ENCODE results near the gene GNB2.
"Not testable (repeated sequence)": the region's sequence is repeated elsewhere in the genome, so short reads cannot be mapped to it uniquely, and the experiment has no call there.

The GNB2 gene

DNA sequence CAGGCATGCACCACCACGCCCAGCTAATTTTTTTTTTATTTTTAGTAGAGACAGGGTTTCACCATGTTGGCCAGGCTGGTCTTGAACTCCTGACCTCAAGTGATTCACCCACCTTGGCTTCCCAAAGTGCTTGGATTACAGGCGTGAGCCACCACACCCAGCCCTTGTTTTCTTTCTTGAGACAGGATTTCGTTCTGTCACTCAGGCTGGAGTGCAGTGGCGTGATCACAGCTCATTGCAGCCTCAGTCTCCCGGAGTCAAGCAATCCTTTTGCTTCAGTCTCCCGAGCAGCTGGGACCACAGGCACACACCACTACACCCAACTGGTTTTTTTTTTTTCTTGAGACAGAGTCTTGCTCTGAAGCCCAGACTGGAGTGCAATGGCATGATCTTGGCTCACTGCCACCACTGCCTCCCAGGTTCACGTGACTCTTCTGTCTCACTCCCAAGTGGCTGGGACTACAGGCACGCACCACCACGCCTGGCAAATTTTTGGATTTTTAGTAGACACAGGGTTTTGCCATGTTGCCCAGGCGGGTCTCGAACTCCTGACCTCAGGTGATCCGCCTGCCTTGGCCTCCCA lies 11.3 kb upstream of the GNB2 start:
- DNase-seq (ENCODE audit: low read depth in 2 of 2), result not testable (repeated sequence)

DNA sequence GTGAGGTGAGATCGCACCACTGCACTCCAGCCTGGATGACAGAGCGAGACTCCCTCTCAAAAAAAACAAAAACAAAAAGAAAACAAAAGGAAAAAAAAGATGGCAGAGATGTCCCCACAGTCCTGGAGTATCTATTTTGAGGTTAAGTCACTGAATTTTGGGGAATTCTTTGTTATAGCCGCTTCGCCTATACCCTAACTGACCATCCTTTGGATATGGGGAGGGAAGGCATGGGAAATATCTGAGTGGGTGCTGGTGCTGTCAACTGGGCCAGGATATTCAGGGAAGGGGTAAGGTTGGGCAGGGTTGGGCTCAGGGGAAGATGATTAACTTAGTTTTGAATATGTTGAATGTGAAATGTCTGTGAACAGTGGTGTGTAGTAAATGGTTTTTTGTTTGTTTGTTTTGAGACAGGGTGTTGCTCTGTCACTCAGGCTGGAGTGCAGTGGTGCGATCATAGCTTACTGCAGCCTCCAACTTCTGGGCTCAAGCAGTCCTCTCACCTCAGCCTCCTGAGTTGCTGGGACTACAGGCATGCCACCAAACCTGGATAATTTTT lies 8.3 kb upstream of the GNB2 start:
- no peak for DNase-seq (ENCODE audit: low read depth in 2 of 2)

DNA sequence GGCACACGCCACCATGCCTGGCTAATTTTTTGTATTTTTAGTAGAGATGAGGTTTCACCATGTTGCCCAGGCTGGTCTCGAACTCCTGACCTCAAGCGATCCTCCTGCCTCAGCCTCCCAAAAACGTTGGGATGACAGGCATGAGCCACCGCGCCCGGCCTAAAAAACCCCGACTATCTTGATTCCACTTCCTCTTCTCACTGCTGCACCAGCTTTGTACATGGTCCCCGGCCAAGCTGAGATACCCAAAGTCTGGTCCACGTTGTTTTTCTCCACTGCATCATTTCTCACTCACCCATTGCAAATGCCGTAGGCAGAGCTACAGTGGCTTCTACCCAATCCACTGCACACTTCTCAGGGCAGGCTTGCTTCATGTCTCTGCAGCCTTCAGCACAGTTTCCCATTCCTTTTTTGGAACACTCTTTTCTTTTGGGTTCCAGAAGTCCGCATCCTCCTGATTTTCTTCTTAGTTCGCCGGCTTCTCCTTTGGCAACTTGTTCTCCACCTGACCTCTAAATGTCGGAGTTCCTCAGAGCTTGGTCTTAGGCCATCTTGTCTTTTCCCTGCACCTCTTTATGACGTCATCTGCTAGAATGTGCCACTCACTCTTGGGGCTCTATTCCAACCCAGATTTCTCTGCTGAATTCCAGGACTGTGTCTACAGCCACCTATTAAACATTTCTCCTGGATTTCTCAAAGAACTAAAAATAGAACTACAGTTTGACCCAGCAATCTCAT lies 6.0 kb upstream of the GNB2 start:
- DNase-seq (ENCODE audit: low read depth in 2 of 2), result no peak

DNA sequence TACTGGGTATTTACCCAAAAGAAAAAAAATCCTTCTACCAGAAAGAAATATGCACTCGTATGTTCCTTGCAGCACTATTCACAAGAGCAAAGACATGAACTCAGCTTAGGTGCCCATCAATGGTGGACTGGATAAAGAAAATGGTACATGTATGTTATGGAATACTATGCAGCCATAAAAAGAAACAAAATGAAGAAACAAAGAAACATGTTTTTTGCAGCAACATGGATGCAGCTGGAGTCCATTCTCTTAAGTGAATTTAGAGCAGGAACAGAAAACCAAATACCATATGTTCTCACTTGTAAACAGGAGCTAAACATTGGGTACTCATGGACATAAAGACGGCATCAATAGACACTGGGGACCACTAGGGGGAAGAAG lies 5.5 kb upstream of the GNB2 start:
- DNase-seq (ENCODE audit: low read depth in 2 of 2), result no peak

- DNase-seq (ENCODE audit: low read depth in 2 of 2), result not testable (repeated sequence)
These were observed 4.4 kb upstream of the GNB2 start for GRCh38 chr7:100669106-100669505.

GRCh38 chr7:100670074-100670473 lies 3.5 kb upstream of the GNB2 start:
- DNase-seq (ENCODE audit: low read depth in 2 of 2), result no peak

- DNase-seq (ENCODE audit: low read depth in 2 of 2), result no peak
These were observed 1.9 kb upstream of the GNB2 start for GRCh38 chr7:100671353-100672327.

- peak in 1 of 2 donors; percentile 47 for DNase-seq (ENCODE audit: low read depth in 2 of 2)
These were observed 436 bp downstream of the GNB2 start for GRCh38 chr7:100673942-100674410.

GRCh38 chr7:100674411-100675104 lies 1.0 kb downstream of the GNB2 start:
- no peak for DNase-seq (ENCODE audit: low read depth in 2 of 2)

- no peak for DNase-seq (ENCODE audit: low read depth in 2 of 2)
These were observed 1.5 kb downstream of the GNB2 start for GRCh38 chr7:100675105-100675451.

DNA sequence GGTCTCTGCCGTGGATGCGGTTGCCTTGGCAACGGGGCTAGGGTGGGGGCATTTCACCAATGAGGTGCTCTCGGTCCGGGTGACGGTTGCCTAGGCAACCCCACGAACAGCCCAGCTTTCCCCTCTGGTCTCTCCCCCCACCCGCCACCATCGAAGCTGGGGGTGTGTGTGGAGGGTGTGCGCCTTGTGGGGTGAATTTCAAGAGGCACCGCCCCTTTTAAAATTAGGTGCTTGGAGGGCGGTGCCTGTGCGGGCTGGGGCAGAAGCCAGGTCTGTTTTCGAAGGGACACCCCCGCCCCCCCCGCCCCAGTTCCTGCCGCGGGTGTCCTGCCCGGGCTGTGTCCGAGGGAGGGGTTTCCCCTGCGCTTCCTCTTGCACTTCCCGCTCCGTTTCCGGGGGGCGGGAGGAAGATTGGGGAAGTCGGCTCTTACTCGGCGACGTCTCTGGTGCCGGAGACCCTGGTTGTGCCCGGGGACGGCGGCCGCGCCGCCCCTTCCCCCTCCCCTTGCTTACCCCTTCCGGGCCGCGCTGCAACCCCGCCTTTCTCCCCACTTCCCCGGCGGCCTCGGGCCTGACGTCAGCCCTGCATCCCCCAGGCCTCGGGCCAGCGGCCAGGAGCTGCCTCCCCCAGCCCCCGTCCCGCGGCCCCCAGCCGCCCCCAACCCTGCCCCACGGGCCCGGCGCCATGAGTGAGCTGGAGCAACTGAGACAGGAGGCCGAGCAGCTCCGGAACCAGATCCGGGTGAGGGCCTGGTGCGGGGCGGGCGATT lies 2.2 kb downstream of the GNB2 start:
- peak; percentile 65 to 66 for DNase-seq (ENCODE audit: low read depth in 2 of 2)

GRCh38 chr7:100676501-100677306 lies 3.2 kb downstream of the GNB2 start:
- DNase-seq (ENCODE audit: low read depth in 2 of 2), result no peak

- no peak for DNase-seq (ENCODE audit: low read depth in 2 of 2)
These were observed 4.0 kb downstream of the GNB2 start for GRCh38 chr7:100677308-100678267.

DNA sequence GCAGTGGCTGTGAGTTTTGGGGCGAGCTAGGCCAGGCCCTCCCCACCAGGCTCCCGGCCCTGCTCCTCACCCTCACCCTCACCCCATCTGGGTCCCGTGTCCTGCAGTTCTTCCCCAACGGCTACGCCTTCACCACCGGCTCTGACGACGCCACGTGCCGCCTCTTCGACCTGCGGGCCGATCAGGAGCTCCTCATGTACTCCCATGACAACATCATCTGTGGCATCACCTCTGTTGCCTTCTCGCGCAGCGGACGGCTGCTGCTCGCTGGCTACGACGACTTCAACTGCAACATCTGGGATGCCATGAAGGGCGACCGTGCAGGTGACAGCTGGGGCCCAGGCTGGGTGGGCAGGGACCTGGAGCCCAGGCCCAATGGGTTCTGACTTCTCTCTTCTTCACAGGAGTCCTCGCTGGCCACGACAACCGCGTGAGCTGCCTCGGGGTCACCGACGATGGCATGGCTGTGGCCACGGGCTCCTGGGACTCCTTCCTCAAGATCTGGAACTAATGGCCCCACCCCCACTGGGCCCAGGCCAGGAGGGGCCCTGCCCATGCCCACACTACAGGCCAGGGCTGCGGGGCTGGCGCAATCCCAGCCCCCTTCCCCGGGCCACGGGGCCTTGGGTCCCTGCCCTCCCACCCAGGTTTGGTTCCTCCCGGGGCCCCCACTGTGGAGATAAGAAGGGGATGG lies 4.9 kb downstream of the GNB2 start:
- no peak for DNase-seq (ENCODE audit: low read depth in 2 of 2)

- no peak for DNase-seq (ENCODE audit: low read depth in 2 of 2)
These were observed 5.8 kb downstream of the GNB2 start for GRCh38 chr7:100679129-100679926.

GRCh38 chr7:100679927-100680575 lies 6.5 kb downstream of the GNB2 start:
- no peak for DNase-seq (ENCODE audit: low read depth in 2 of 2)

All from stimulated activated CD4-positive, alpha-beta T cell treated with anti-CD3 and anti-CD28 coated beads, Interleukin-1b, Interleukin-23, amount 100 ng/mL, for 4 hours (primary cell).